ENCODE measurements around the gene SLC35F3. TPM values are rescaled to one million over a fixed set of nuclear protein-coding genes. Genes with fewer than 3 reads are reported as not detected.

The SLC35F3 gene
- total RNA-seq, 1 experiment from 2014 or later: 0.66 TPM

- TF ChIP-seq CTCF (IDR thresholded peaks at IDR 0.05; ENCODE audit: unreplicated experiment): no peak
- H3K4me3 Mint-ChIP-seq (ENCODE audit: low read depth, unreplicated experiment): no peak overlapping the region
- no peak overlapping the region for H3K27ac Mint-ChIP-seq (ENCODE audit: unreplicated experiment)
- H3K9me3 Mint-ChIP-seq (ENCODE audit: low read depth, unreplicated experiment): peaks cover 10% of the 10 kb centered on the region
- no peaks in the 10 kb centered on the region for H3K36me3 Mint-ChIP-seq (ENCODE audit: insufficient read depth, unreplicated experiment)
- CTCF ChIA-PET: no interaction called here
- no peaks in the 10 kb centered on the region for H3K4me1 Mint-ChIP-seq (ENCODE audit: low read depth, unreplicated experiment)
- no peak for DNase-seq
- intact Hi-C loops (cut with micrococcal nuclease; ENCODE audit: unreplicated experiment): no loop called here
- no TSS peak for BruUV-seq (replicated peaks)
- H3K27me3 Mint-ChIP-seq (ENCODE audit: unreplicated experiment): peaks cover 31% of the 10 kb centered on the region
These were observed 39.3 kb upstream of the SLC35F3 start for GRCh38 chr1:233865216-233865615.

GRCh38 chr1:233865902-233866301, 38.6 kb upstream of the SLC35F3 start:
- Mint-ChIP-seq H3K9me3 (ENCODE audit: low read depth, unreplicated experiment) (peaks cover 10% of the 10 kb centered on the region), H3K4me3 (ENCODE audit: low read depth, unreplicated experiment) (no peak overlapping the region), H3K36me3 (ENCODE audit: insufficient read depth, unreplicated experiment) (no peaks in the 10 kb centered on the region), H3K4me1 (ENCODE audit: low read depth, unreplicated experiment) (no peaks in the 10 kb centered on the region), H3K27ac (ENCODE audit: unreplicated experiment) (no peak overlapping the region), H3K27me3 (ENCODE audit: unreplicated experiment) (peaks cover 29% of the 10 kb centered on the region)
- BruUV-seq (replicated peaks): no TSS peak
- no peak for DNase-seq
- TF ChIP-seq CTCF (IDR thresholded peaks at IDR 0.05; ENCODE audit: unreplicated experiment): no peak
- intact Hi-C loops (cut with micrococcal nuclease; ENCODE audit: unreplicated experiment): no loop called here
- CTCF ChIA-PET: no interaction called here

- Mint-ChIP-seq H3K36me3 (ENCODE audit: insufficient read depth, unreplicated experiment) (no peaks in the 10 kb centered on the region), H3K27ac (ENCODE audit: unreplicated experiment) (no peak overlapping the region), H3K9me3 (ENCODE audit: low read depth, unreplicated experiment) (peaks cover 10% of the 10 kb centered on the region), H3K27me3 (ENCODE audit: unreplicated experiment) (peaks cover 34% of the 10 kb centered on the region), H3K4me3 (ENCODE audit: low read depth, unreplicated experiment) (no peak overlapping the region), H3K4me1 (ENCODE audit: low read depth, unreplicated experiment) (no peaks in the 10 kb centered on the region)
- CTCF ChIA-PET: no interaction called here
- no peak for TF ChIP-seq CTCF (IDR thresholded peaks at IDR 0.05; ENCODE audit: unreplicated experiment)
- BruUV-seq (replicated peaks): no TSS peak
- intact Hi-C loops (cut with micrococcal nuclease; ENCODE audit: unreplicated experiment): no loop called here
- no peak for DNase-seq
These were observed 37.4 kb upstream of the SLC35F3 start for GRCh38 chr1:233867028-233867427.

DNA sequence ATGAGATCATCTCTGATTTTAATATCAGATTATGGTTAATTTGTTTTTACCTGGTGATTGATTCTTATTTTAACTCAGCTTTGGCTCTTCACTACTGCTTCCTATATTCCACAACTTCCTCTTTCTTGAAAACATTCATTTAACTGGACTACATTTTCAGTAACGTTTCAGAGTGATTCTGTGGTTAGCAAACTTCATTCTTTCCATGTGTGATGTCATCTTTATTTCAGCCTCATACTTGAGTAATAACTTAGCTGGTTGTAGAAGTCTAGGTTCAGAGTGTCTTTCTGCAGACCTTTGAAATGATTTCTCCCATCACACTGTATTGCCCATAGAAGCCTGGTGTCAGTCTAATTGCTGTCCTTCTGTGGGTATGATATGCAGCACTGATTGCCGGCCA, 36.0 kb upstream of the SLC35F3 start:
- no peak for DNase-seq
- Mint-ChIP-seq H3K4me3 (ENCODE audit: low read depth, unreplicated experiment) (no peak overlapping the region), H3K9me3 (ENCODE audit: low read depth, unreplicated experiment) (peaks cover 10% of the 10 kb centered on the region), H3K36me3 (ENCODE audit: insufficient read depth, unreplicated experiment) (no peaks in the 10 kb centered on the region), H3K27me3 (ENCODE audit: unreplicated experiment) (peaks cover 36% of the 10 kb centered on the region), H3K27ac (ENCODE audit: unreplicated experiment) (no peak overlapping the region), H3K4me1 (ENCODE audit: low read depth, unreplicated experiment) (no peaks in the 10 kb centered on the region)
- intact Hi-C loops (cut with micrococcal nuclease; ENCODE audit: unreplicated experiment): no loop called here
- no peak for TF ChIP-seq CTCF (IDR thresholded peaks at IDR 0.05; ENCODE audit: unreplicated experiment)
- BruUV-seq (replicated peaks): no TSS peak
- CTCF ChIA-PET: no interaction called here

- peaks cover 10% of the 10 kb centered on the region for H3K9me3 Mint-ChIP-seq (ENCODE audit: low read depth, unreplicated experiment)
- no peaks in the 10 kb centered on the region for H3K4me1 Mint-ChIP-seq (ENCODE audit: low read depth, unreplicated experiment)
- H3K4me3 Mint-ChIP-seq (ENCODE audit: low read depth, unreplicated experiment): no peak overlapping the region
- no peak overlapping the region for H3K27ac Mint-ChIP-seq (ENCODE audit: unreplicated experiment)
- DNase-seq: no peak
- no peak for TF ChIP-seq CTCF (IDR thresholded peaks at IDR 0.05; ENCODE audit: unreplicated experiment)
- CTCF ChIA-PET: no interaction called here
- intact Hi-C loops (cut with micrococcal nuclease; ENCODE audit: unreplicated experiment): no loop called here
- H3K27me3 Mint-ChIP-seq (ENCODE audit: unreplicated experiment): peaks cover 44% of the 10 kb centered on the region
- no peaks in the 10 kb centered on the region for H3K36me3 Mint-ChIP-seq (ENCODE audit: insufficient read depth, unreplicated experiment)
- no TSS peak for BruUV-seq (replicated peaks)
These were observed 34.8 kb upstream of the SLC35F3 start for GRCh38 chr1:233869680-233870079.
